ENCODE data around the gene GNLY. TPM values are rescaled to one million over a fixed set of nuclear protein-coding genes. Genes with fewer than 3 reads are reported as not detected.

The GNLY gene
- total and polyA plus RNA-seq, 2 of the 4 experiments (the other 2 are of a cell fraction), result not detected

- intact Hi-C loops (cut with micrococcal nuclease), result loop anchor here (1.0 kb wide), 2 partner anchors 59 to 166 kb away; no protein-coding TSS in a partner anchor
- ATAC-seq (ENCODE audit: low read depth) (no peak), DNase-seq (no peak)
- peak overlapping the region; percentile 96 for H2BK5ac ChIP-seq (ENCODE audit: low read depth, low read length, poor library complexity, severe bottlenecking)
- no peak overlapping the region for H3K23ac ChIP-seq (ENCODE audit: low read depth, low read length)
- dilution Hi-C loops (cut with HindIII; ENCODE audit: low sequenced_read_pairs, unreplicated experiment), result no loop called here
- H3K4me3 ChIP-seq (ENCODE audit: insufficient read depth, low read depth, low read length), result no peak overlapping the region
- peak overlapping the region; percentile 39 for H4K91ac ChIP-seq (ENCODE audit: insufficient read depth, low read depth, low read length)
- H2AK9ac ChIP-seq (replicated peaks; ENCODE audit: low read depth, low read length, poor library complexity), result peak overlapping the region; percentile 5
- WGBS, 2 experiments (ENCODE audit: extremely low coverage in 2 of 2, insufficient read length in 1 of 2), result 94% methylated on average over 5 of the region's 10 CpGs; no CpG with 5 or more reads in 1 of the 2 experiments
- peak overlapping the region; percentile 86; the same call in 2 of the 3 replicates for H2BK15ac ChIP-seq (ENCODE audit: low read depth, low read length)
- no peak overlapping the region for H3K56ac ChIP-seq (ENCODE audit: extremely low read depth, insufficient read depth, low read length)
- no peak overlapping the region for H2AFZ ChIP-seq (replicated peaks; ENCODE audit: low read length, poor library complexity)
- no peaks in the 10 kb centered on the region for H3K27me3 ChIP-seq (ENCODE audit: control insufficient read depth, insufficient read depth, low read length)
- H2BK20ac ChIP-seq (ENCODE audit: low read depth, low read length), result peak overlapping the region; percentile 18; the same call in 1 of the 2 replicates
- H2AK5ac ChIP-seq (ENCODE audit: low read depth, low read length), result peak overlapping the region; percentile 40; the same call in 1 of the 2 replicates
- BruUV-seq (replicated peaks), result no TSS peak
- peaks cover 14% of the 10 kb centered on the region for H4K20me1 ChIP-seq (ENCODE audit: insufficient read depth, low read length)
- peak overlapping the region; percentile 77 for H3K4ac ChIP-seq (ENCODE audit: low read depth, low read length)
- peak overlapping the region; percentile 13; the same call in 1 of the 2 replicates for H2BK120ac ChIP-seq (ENCODE audit: low read depth, low read length)
- H3K36me3 ChIP-seq (ENCODE audit: control insufficient read depth, insufficient read depth, low read length), result peaks cover 52% of the 10 kb centered on the region
- H4K8ac ChIP-seq (ENCODE audit: low read depth in 2 of 2, low read length in 2 of 2), result peak overlapping the region; percentile 67 to 77; a peak in 2 of 4 replicates
- H3K4me2 ChIP-seq (ENCODE audit: low read depth, low read length), result no peak overlapping the region
- peaks cover 14 to 18% of the 10 kb centered on the region in 2 experiments for H3K79me1 ChIP-seq (ENCODE audit: low read depth in 1 of 2, low read length in 2 of 2)
- peaks cover 24% of the 10 kb centered on the region for H3K4me1 ChIP-seq (ENCODE audit: control insufficient read depth, insufficient read depth, low read length)
- H3K14ac ChIP-seq (replicated peaks; ENCODE audit: low read depth, low read length), result 0 out of 2 replicates have a peak overlapping the region, but pooled peaks have one; percentile 20
- peak overlapping the region; percentile 20; the same call in 1 of the 2 replicates for H3K18ac ChIP-seq (ENCODE audit: low read depth, low read length)
- CTCF ChIA-PET, result interaction anchor here (1.1 to 3.9 kb wide), 4 partner anchors 11 to 61 kb away, joined by 5 to 31 read pairs (median 8); no protein-coding TSS in a partner anchor
- H4K5ac ChIP-seq (ENCODE audit: low read depth, low read length), result no peak overlapping the region; the same call in 1 of the 2 replicates
- POLR2A ChIA-PET (ENCODE audit: unreplicated experiment), result no interaction called here
- peak overlapping the region; percentile 53; the same call in 1 of the 2 replicates for H3K27ac ChIP-seq (ENCODE audit: insufficient read depth, low read length)
- in situ Hi-C loops (cut with MboI; ENCODE audit: low sequenced_read_pairs), result loop anchor here (5.0 kb wide), 1 partner anchor 59 kb away; no protein-coding TSS in a partner anchor
- peaks cover 15% of the 10 kb centered on the region for H3K9me1 ChIP-seq (ENCODE audit: insufficient read depth, low read length)
- H3K9ac ChIP-seq (ENCODE audit: low read depth, low read length), result peak overlapping the region; percentile 20
- H3K9me3 ChIP-seq (ENCODE audit: control insufficient read depth, insufficient read depth, low read length), result no peaks in the 10 kb centered on the region
- no peak for TF ChIP-seq MAFK (IDR thresholded peaks at IDR 0.05; ENCODE audit: low read depth, low read length)
- no peak for TF ChIP-seq CTCF (conservative IDR thresholded peaks at IDR 0.05; ENCODE audit: low read depth, low read length)
- no peak for TF ChIP-seq MAZ (IDR thresholded peaks at IDR 0.05; ENCODE audit: borderline replicate concordance, low read depth, low read length)
- no peak for TF ChIP-seq SMC3 (IDR thresholded peaks at IDR 0.05; ENCODE audit: low read depth, low read length)
- TF ChIP-seq RFX5 (IDR thresholded peaks at IDR 0.05; ENCODE audit: low read depth, low read length), result no peak
- no peak for TF ChIP-seq USF2 (IDR thresholded peaks at IDR 0.05; ENCODE audit: low read depth, low read length)
- TF ChIP-seq RCOR1 (IDR thresholded peaks at IDR 0.05; ENCODE audit: insufficient replicate concordance, low read length), result no peak
- TF ChIP-seq POLR2A (IDR thresholded peaks at IDR 0.05; ENCODE audit: low read depth, low read length), result no peak
- TF ChIP-seq MXI1 (IDR thresholded peaks at IDR 0.05; ENCODE audit: borderline replicate concordance, low read depth, low read length), result no peak
- no peak for TF ChIP-seq BHLHE40 (IDR thresholded peaks at IDR 0.05; ENCODE audit: low read depth, low read length)
- no peak for TF ChIP-seq RAD21 (IDR thresholded peaks at IDR 0.05; ENCODE audit: low read length)
- no peak for TF ChIP-seq NFE2L2 (IDR thresholded peaks at IDR 0.05; ENCODE audit: low read depth, low read length)
- TF ChIP-seq FOS (IDR thresholded peaks at IDR 0.05; ENCODE audit: low read depth, low read length), result no peak
- no peak for TF ChIP-seq ELK1 (IDR thresholded peaks at IDR 0.05; ENCODE audit: borderline replicate concordance, low read depth, low read length)
These were observed 46.2 kb upstream of the GNLY start for GRCh38 chr2:85647823-85648526.

Measured in IMR-90 (cell line).